Activated T-helper 17 cell treated with anti-CD3 and anti-CD28 coated beads, Interleukin-2, amount 50 U/mL, for 72 hours (primary cell): ENCODE measurements around the gene TRIM40. TPM values are rescaled to one million over a fixed set of nuclear protein-coding genes. Genes with fewer than 3 reads are reported as not detected.
"Not testable (repeated sequence)": the region's sequence is repeated elsewhere in the genome, so short reads cannot be mapped to it uniquely, and the experiment has no call there.

Experiments used
- ATAC-seq: fragments of 150-1000 bp; cut with Tn5 transposase; replicated peaks from 2 replicates; pipeline ENCODE4 v1.10.0; 2021; ENCODE audit warnings: mild to moderate bottlenecking, moderate library complexity
- H3K27ac Mint-ChIP-seq: one replicate; pipeline ENCODE4 v1.8.0; 2022; ENCODE audit warnings: mixed read lengths
- H3K27me3 Mint-ChIP-seq: one replicate; pipeline ENCODE4 v1.8.0; 2022; ENCODE audit warnings: mixed read lengths
- H3K36me3 Mint-ChIP-seq: one replicate; pipeline ENCODE4 v1.8.0; 2022; ENCODE audit warnings: low read depth, mild to moderate bottlenecking, mixed read lengths
- H3K4me1 Mint-ChIP-seq: one replicate; pipeline ENCODE4 v1.8.0; 2022; ENCODE audit warnings: mixed read lengths
- H3K4me3 Mint-ChIP-seq: one replicate; pipeline ENCODE4 v1.8.0; 2022; ENCODE audit warnings: mild to moderate bottlenecking, mixed read lengths
- H3K9me3 Mint-ChIP-seq: one replicate; pipeline ENCODE4 v1.8.0; 2022; ENCODE audit warnings: mixed read lengths
- total RNA-seq, 2 donors: library from RNA; stranded (reverse); gene quantifications; one replicate each; pipeline ENCODE4 v1.2.3, GENCODE V29; 2022

Gene TRIM40
- total RNA-seq, 2 donors from 2014 or later, result not detected

GRCh38 chr6:30102970-30103871, 32.7 kb upstream of the TRIM40 start:
- Mint-ChIP-seq H3K27ac (peak overlapping the region; percentile 72), H3K9me3 (no peaks in the 10 kb centered on the region), H3K36me3 (no peaks in the 10 kb centered on the region), H3K4me1 (peaks cover 14% of the 10 kb centered on the region), H3K4me3 (peak overlapping the region; percentile 88), H3K27me3 (peaks cover 42% of the 10 kb centered on the region)
- peak; percentile 80 for ATAC-seq

DNA sequence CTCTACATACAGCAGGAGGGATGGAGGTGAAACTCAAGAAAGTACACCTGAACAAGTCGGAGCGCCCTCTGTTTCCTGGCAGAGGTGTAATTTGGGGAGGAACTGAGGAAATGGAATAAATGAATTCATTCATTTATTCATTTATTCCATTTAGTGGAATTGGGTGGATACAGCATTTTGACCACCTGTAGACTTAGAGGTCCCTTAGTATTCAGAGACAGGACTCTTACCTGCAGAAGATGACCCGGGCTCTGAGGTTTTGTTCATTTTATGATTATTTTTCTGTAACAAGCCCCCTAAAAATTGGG, 32.1 kb upstream of the TRIM40 start:
- Mint-ChIP-seq H3K4me1 (peaks cover 14% of the 10 kb centered on the region), H3K27ac (peak overlapping the region; percentile 72), H3K36me3 (no peaks in the 10 kb centered on the region), H3K9me3 (no peaks in the 10 kb centered on the region), H3K27me3 (peaks cover 42% of the 10 kb centered on the region), H3K4me3 (peak overlapping the region; percentile 88)
- ATAC-seq, result no peak

- H3K4me1 Mint-ChIP-seq, result peaks cover 14% of the 10 kb centered on the region
Observed at GRCh38 chr6:30104661-30105060, 31.3 kb upstream of the TRIM40 start.

DNA sequence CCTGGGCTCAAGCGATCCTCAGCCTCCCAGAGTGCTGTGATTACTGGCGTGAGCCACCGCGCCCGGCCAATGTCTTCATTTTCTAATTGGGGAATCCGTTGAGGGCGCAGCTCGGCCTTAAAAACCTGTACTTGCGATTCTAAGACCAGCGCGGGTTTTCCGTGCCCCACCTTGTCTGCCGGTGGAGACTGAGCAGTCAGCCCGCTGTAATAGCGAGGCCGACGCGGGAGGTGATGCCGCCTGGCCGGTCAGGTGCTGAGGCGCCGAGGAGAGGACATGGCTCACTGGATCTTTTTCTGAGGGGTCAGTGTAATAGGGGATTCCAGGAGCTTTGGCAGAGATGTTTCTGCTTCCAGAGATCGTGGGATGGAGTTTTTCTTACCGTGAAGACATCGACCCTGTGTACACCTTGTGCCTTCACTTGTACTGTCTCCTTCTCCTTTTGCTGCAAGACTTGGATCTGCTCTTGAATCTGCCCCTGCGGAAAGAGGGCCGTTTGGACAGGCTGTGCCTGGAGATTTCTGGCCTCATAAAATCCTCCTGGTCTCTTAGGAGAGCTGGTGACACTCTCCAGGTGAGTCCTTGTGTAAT, 24.6 kb upstream of the TRIM40 start:
- Mint-ChIP-seq H3K36me3 (no peaks in the 10 kb centered on the region), H3K9me3 (no peaks in the 10 kb centered on the region), H3K27ac (no peak overlapping the region), H3K4me1 (peaks cover 6% of the 10 kb centered on the region), H3K27me3 (peaks cover 50% of the 10 kb centered on the region), H3K4me3 (no peak overlapping the region)
- no peak for ATAC-seq

More at GRCh38 chr6:30104661-30105060, 31.3 kb upstream of the TRIM40 start:
- Mint-ChIP-seq H3K27me3 (peaks cover 36% of the 10 kb centered on the region), H3K4me3 (no peak overlapping the region), H3K27ac (no peak overlapping the region), H3K9me3 (no peaks in the 10 kb centered on the region), H3K36me3 (no peaks in the 10 kb centered on the region)
- no peak for ATAC-seq

DNA sequence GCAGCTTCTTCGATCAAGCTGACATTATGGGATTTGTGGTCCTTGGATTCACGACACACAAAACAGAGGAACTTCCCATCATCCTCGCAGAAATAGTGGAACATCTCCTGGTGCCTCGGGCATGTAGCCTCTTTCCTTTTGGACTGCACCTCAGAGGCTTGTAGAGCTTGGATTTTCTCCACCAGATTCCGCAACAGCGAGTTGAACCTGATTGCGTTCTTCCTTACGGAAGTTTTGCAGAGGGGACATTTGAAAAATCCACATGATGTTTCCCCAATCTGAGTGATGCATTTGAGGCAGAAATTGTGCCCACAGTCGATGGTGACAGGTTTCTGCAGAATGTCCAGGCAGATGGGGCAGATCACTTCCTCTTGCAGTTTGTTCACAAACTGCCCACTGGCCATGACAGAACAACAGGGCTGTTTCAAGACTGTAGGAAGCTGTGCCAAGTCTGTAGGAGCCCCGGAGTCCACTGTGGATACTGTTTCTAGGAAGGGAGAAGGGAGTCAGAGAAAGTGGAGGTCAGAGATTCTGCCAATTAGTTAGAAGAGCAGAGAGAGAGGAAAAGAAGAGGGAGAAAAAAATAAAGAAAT, 23.4 kb upstream of the TRIM40 start:
- no peak for ATAC-seq
- Mint-ChIP-seq H3K4me1 (peaks cover 6% of the 10 kb centered on the region), H3K27ac (no peak overlapping the region), H3K36me3 (no peaks in the 10 kb centered on the region), H3K27me3 (peaks cover 49% of the 10 kb centered on the region), H3K4me3 (no peak overlapping the region), H3K9me3 (no peaks in the 10 kb centered on the region)

- Mint-ChIP-seq H3K36me3 (no peaks in the 10 kb centered on the region), H3K27ac (no peak within 1 kb of the TSS), H3K4me1 (peaks cover 6% of the 10 kb centered on the region), H3K9me3 (no peaks in the 10 kb centered on the region), H3K27me3 (peaks cover 45% of the 10 kb centered on the region), H3K4me3 (no peak within 1 kb of the TSS)
- ATAC-seq, result peak; percentile 77
Observed at GRCh38 chr6:30113003-30113759, 22.8 kb upstream of the TRIM40 start, which contains the start of gene TRIM31. TSS of gene TRIM31 (minus strand) at chr6:30113090. CDS start at chr6:30112805, 285 bp downstream.

DNA sequence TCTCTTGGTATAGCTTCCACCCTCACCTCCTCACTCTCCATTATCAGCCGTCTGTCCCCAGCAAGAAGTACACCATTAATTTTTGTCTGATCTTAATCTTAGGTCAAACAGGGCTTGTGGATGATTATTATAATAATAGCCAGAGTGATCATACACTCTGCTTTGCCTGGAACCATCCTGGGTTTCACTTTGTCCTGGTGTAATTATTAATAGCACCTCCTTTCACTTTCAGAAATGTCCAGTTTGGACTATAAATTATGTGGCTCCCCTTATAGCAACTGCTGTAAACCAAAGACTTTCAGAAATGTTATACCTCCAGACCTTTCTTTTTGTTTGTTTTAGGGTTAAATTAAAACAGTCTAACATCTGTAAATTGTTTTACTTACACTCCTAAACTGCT, 22.1 kb upstream of the TRIM40 start:
- Mint-ChIP-seq H3K4me3 (no peak overlapping the region), H3K27ac (no peak overlapping the region), H3K4me1 (peaks cover 6% of the 10 kb centered on the region), H3K27me3 (peaks cover 38% of the 10 kb centered on the region), H3K36me3 (no peaks in the 10 kb centered on the region), H3K9me3 (no peaks in the 10 kb centered on the region)
- ATAC-seq, result no peak

GRCh38 chr6:30116724-30117123, 19.2 kb upstream of the TRIM40 start:
- Mint-ChIP-seq H3K9me3 (no peaks in the 10 kb centered on the region), H3K27ac (no peak overlapping the region), H3K4me3 (no peak overlapping the region)

DNA sequence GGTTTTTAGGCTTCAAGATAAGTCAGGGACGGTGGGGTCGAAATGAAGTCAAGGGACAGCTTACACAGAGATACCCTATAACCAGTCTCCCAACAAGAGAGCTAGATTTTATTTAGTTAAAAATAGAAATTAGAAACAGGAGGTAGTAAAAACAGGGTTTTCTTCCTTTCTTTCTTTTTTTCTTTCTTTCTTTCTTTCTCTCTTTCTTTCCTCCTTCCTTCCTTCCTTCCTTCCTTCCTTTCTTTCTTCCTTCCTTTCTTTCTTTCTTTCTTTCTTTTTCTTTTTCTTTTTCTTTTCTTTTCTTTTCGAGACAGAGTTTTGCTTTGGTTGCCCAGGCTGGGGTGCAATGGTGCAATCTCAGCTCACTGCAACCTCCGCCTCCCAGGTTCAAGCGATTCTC, 17.2 kb upstream of the TRIM40 start:
- not testable (repeated sequence) for H3K36me3 Mint-ChIP-seq, ATAC-seq, H3K4me1 Mint-ChIP-seq, H3K4me3 Mint-ChIP-seq, H3K9me3 Mint-ChIP-seq, H3K27ac Mint-ChIP-seq
- H3K27me3 Mint-ChIP-seq, result peaks cover 20% of the 10 kb centered on the region

More at GRCh38 chr6:30116724-30117123, 19.2 kb upstream of the TRIM40 start:
- H3K27me3 Mint-ChIP-seq, result peaks cover 24% of the 10 kb centered on the region
- peaks cover 6% of the 10 kb centered on the region for H3K4me1 Mint-ChIP-seq
- no peaks in the 10 kb centered on the region for H3K36me3 Mint-ChIP-seq
- ATAC-seq, result no peak

- H3K36me3 Mint-ChIP-seq, result no peaks in the 10 kb centered on the region
- peaks cover 23% of the 10 kb centered on the region for H3K27me3 Mint-ChIP-seq
- H3K4me3 Mint-ChIP-seq, result no peak overlapping the region
- H3K9me3 Mint-ChIP-seq, result no peaks in the 10 kb centered on the region
- H3K27ac Mint-ChIP-seq, result no peak overlapping the region
- ATAC-seq, result no peak
- no peaks in the 10 kb centered on the region for H3K4me1 Mint-ChIP-seq
Observed at GRCh38 chr6:30121446-30122366, 14.2 kb upstream of the TRIM40 start.

- H3K9me3 Mint-ChIP-seq, result no peaks in the 10 kb centered on the region
- H3K27me3 Mint-ChIP-seq, result peaks cover 26% of the 10 kb centered on the region
- no peak overlapping the region for H3K4me3 Mint-ChIP-seq
- H3K27ac Mint-ChIP-seq, result no peak overlapping the region
- no peak for ATAC-seq
- H3K4me1 Mint-ChIP-seq, result no peaks in the 10 kb centered on the region
- H3K36me3 Mint-ChIP-seq, result no peaks in the 10 kb centered on the region
Observed at GRCh38 chr6:30122515-30122914, 13.4 kb upstream of the TRIM40 start.

DNA sequence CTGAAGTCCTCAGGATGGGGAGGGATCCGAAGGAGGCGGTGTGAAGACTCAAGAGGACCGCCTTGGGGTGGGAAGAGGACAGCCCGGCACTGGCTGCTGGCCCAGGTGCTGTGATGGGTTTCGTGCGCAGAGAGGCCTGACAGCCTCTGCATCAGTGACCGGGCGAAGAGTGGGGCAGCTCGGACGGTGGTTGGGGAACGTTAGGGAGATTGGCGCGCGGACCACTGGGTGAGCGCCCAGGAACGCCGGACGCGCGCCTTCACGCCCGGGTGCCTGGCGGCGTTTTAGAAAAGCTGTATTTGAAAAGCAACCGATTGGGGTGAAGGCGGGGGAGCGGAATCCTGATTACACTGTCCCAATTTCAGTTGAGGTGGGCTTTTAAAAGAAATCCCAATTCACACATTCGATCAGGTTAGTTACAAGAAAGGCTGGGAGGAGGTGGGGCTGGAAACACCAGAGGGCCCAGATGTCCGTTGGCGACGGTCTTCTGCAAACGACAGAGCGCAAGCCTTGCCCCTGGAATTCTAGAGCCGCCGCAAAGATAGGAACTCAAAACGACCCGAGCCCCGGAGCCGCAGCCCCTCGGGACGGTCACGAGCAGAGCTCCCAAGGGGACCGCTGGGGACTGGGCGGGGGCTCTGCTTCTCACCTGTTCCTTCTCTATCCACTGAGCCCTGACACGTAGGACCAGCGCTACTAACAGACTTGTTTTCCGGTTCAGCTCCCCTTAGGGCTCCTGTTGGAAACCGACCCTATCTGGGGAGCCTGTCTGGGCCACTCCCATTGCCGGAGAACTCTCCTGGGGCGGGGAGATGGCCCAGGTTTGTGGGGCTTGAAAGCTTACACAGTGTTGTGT, 8.5 kb upstream of the TRIM40 start:
- peaks cover 42% of the 10 kb centered on the region for H3K27me3 Mint-ChIP-seq
- no peak for ATAC-seq
- H3K27ac Mint-ChIP-seq, result no peak overlapping the region
- no peaks in the 10 kb centered on the region for H3K36me3 Mint-ChIP-seq
- H3K4me3 Mint-ChIP-seq, result no peak overlapping the region
- peaks cover 7% of the 10 kb centered on the region for H3K4me1 Mint-ChIP-seq
- no peaks in the 10 kb centered on the region for H3K9me3 Mint-ChIP-seq
